SK-N-SH (cell line): ENCODE measurements around the gene NOTCH4. TPM values are rescaled to one million over a fixed set of nuclear protein-coding genes. Genes with fewer than 3 reads are reported as not detected.
A peak's percentile ranks its signal among the peaks of the same experiment; 100 is the strongest.

Experiments
- CTCF ChIA-PET: fragments of 300-600, 350-600 bp; formaldehyde crosslinking; extraction: SDS; loops from one replicate; lab custom pipeline; 2021; lab: Yijun Ruan, JAX
- POLR2A ChIA-PET: fragments of 350-600 bp; sonication (Branson Sonifier 250); formaldehyde crosslinking; extraction: SDS; loops from one replicate; lab custom pipeline; 2020; ENCODE audit warnings: antibody characterized with exemption, inconsistent platforms; lab: Yijun Ruan, JAX
- DNase-seq: peaks from one replicate; pipeline ENCODE4 v3.0.0; 2012
- H2AFZ ChIP-seq: fragments of 200-600 bp; sonication (generic); 2 replicates; pipeline ENCODE4 v1.8.1; 2016; ENCODE audit warnings: antibody characterized with exemption, mild to moderate bottlenecking, low read depth
- H3F3A ChIP-seq: fragments of 200-600 bp; sonication (generic); replicated peaks from 2 replicates; pipeline ENCODE3; 2016; ENCODE audit warnings: antibody characterized with exemption, mild to moderate bottlenecking; ENCODE audit not compliant: insufficient read depth
- H3K27ac ChIP-seq, 2 experiments: fragments of 200-500 bp in 1 of 2; fragments of 200-600 bp in 1 of 2; sonication (Bioruptor generic) in 1 of 2; sonication (generic), shearing (Covaris generic) in 1 of 2; 2 replicates each; pipeline versions ENCODE4 v1.5.1 to v1.6.1; 2014 to 2016; ENCODE audit warnings: low read depth in 2 of 2, inconsistent platforms in 1 of 2, low read length in 1 of 2, mild to moderate bottlenecking in 1 of 2, mixed read lengths in 1 of 2
- H3K27me3 ChIP-seq: fragments of 200-600 bp; sonication (generic), shearing (Covaris generic); 2 replicates; pipeline ENCODE4 v1.6.1; 2016; ENCODE audit warnings: mixed run types; ENCODE audit not compliant: insufficient read depth
- H3K36me3 ChIP-seq, 2 experiments: fragments of 200-500 bp in 1 of 2; fragments of 200-600 bp in 1 of 2; sonication (Bioruptor generic) in 1 of 2; sonication (generic) in 1 of 2; replicated peaks in 1 of 2; 2 replicates each; pipeline versions ENCODE3 to v1.5.1; 2014 to 2016; ENCODE audit warnings: low read length in 1 of 2, mild to moderate bottlenecking in 1 of 2; ENCODE audit not compliant: insufficient read depth in 2 of 2, control insufficient read depth in 1 of 2
- H3K4me1 ChIP-seq, 2 experiments: fragments of 200-500 bp in 1 of 2; fragments of 200-600 bp in 1 of 2; sonication (Bioruptor generic) in 1 of 2; sonication (generic), shearing (Covaris generic) in 1 of 2; 2 replicates each; pipeline versions ENCODE4 v1.5.1 to v1.6.1; 2014 to 2016; ENCODE audit warnings: low read depth in 1 of 2, low read length in 1 of 2, mixed run types in 1 of 2; ENCODE audit not compliant: insufficient read depth in 2 of 2, control insufficient read depth in 1 of 2
- H3K4me2 ChIP-seq: fragments of 200-600 bp; sonication (generic), shearing (Covaris generic); 2 replicates; pipeline ENCODE4 v1.6.1; 2017; ENCODE audit warnings: mixed run types
- H3K4me3 ChIP-seq, 2 experiments: fragments of 200-500 bp in 1 of 2; fragments of 200-600 bp in 1 of 2; sonication (Bioruptor generic) in 1 of 2; sonication (generic), shearing (Covaris generic) in 1 of 2; 2 replicates each; pipeline versions ENCODE4 v1.5.1 to v1.8.1; 2014 to 2016; ENCODE audit warnings: low read depth in 2 of 2, inconsistent platforms in 1 of 2, low read length in 1 of 2, mild to moderate bottlenecking in 1 of 2, mixed read lengths in 1 of 2, moderate library complexity in 1 of 2
- H3K79me2 ChIP-seq: fragments of 200-600 bp; sonication (generic); 2 replicates; pipeline ENCODE4 v1.8.1; 2017; ENCODE audit warnings: mild to moderate bottlenecking; ENCODE audit not compliant: insufficient read depth
- H3K9ac ChIP-seq: fragments of 200-600 bp; sonication (generic); 2 replicates; pipeline ENCODE4 v1.6.1; 2017; ENCODE audit warnings: mixed run types
- H3K9me2 ChIP-seq: fragments of 200-600 bp; sonication (generic); 2 replicates; pipeline ENCODE4 v1.6.1; 2017; ENCODE audit warnings: mixed run types
- H3K9me3 ChIP-seq: fragments of 200-600 bp; sonication (generic); 2 replicates; pipeline ENCODE4 v1.6.1; 2017; ENCODE audit warnings: mixed run types, mild to moderate bottlenecking, moderate library complexity
- H4K20me1 ChIP-seq: fragments of 200-600 bp; sonication (generic); 2 replicates; pipeline ENCODE4 v1.6.1; 2017; ENCODE audit warnings: mild to moderate bottlenecking, mixed run types; ENCODE audit not compliant: insufficient read depth
- ELF1 ChIP-seq: IDR thresholded peaks from 2 replicates; pipeline ENCODE4 v1.4.0; 2012
- EZH2phosphoT487 ChIP-seq: fragments of 200-600 bp; sonication (generic); IDR thresholded peaks from 2 replicates; pipeline ENCODE4 v1.6.1; 2017; ENCODE audit warnings: low read depth, mixed run types, mild to moderate bottlenecking, antibody characterized with exemption, moderate library complexity, borderline replicate concordance
- FOXJ3 ChIP-seq: sonication (generic); formaldehyde crosslinking; IDR thresholded peaks from 2 replicates; pipeline ENCODE4 v1.5.1; 2020; ENCODE audit warnings: mild to moderate bottlenecking, missing genetic modification reagents
- FOXM1 ChIP-seq: IDR thresholded peaks from 2 replicates; pipeline ENCODE4 v1.4.0; 2012; ENCODE audit warnings: low read depth, mild to moderate bottlenecking
- GABPA ChIP-seq: IDR thresholded peaks from 2 replicates; pipeline ENCODE4 v1.4.0; 2012; ENCODE audit warnings: low read depth, mild to moderate bottlenecking
- MAX ChIP-seq: IDR thresholded peaks from 2 replicates; pipeline ENCODE4 v1.4.0; 2012; ENCODE audit warnings: low read depth
- NFIC ChIP-seq: IDR thresholded peaks from 2 replicates; pipeline ENCODE4 v1.4.0; 2012; ENCODE audit warnings: borderline replicate concordance
- REST ChIP-seq: IDR thresholded peaks from 2 replicates; pipeline ENCODE4 v1.6.1; 2012; ENCODE audit warnings: mild to moderate bottlenecking, low read depth, low read length, moderate library complexity
- RFX5 ChIP-seq: IDR thresholded peaks from 2 replicates; pipeline ENCODE4 v1.6.1; 2012; ENCODE audit warnings: mild to moderate bottlenecking, improper control_type of control experiment, low read length
- SMC3 ChIP-seq: IDR thresholded peaks from 2 replicates; pipeline ENCODE4 v1.6.1; 2012; ENCODE audit warnings: low read depth, low read length, improper control_type of control experiment
- TAF1 ChIP-seq: IDR thresholded peaks from 2 replicates; pipeline ENCODE4 v1.6.1; 2012; ENCODE audit warnings: low read depth, mild to moderate bottlenecking, low read length, moderate library complexity, borderline replicate concordance
- TCF12 ChIP-seq: IDR thresholded peaks from 2 replicates; pipeline ENCODE4 v1.4.0; 2012
- USF1 ChIP-seq: IDR thresholded peaks from 2 replicates; pipeline ENCODE4 v1.4.0; 2012; ENCODE audit warnings: low read depth, borderline replicate concordance
- WGBS: methylation state at CpG from one replicate; pipeline ENCODE4 v1.1.6; 2017; ENCODE audit warnings: low lambda C conversion rate; 5-methylcytosine and 5-hydroxymethylcytosine counted together
- polyA plus RNA-seq, 3 experiments: library from polyadenylated mRNA; depleted of rRNA; stranded (reverse); fragments of >200 nt; gene quantifications; 2 replicates each; pipeline ENCODE4 v1.2.3, GENCODE V29; 2012
- TF ChIP-seq, protein P1 (sequence below): IDR thresholded peaks from 2 replicates; pipeline ENCODE4 v1.4.0; 2012; ENCODE audit warnings: low read depth, borderline replicate concordance
- TF ChIP-seq, protein P2 (sequence below): fragments of 150-350 bp; IDR thresholded peaks from 2 replicates; pipeline ENCODE4 v1.6.1; 2017; ENCODE audit warnings: antibody characterized with exemption, low read length, low read depth, borderline replicate concordance
- TF ChIP-seq, protein P3 (sequence below): IDR thresholded peaks from 2 replicates; pipeline ENCODE4; 2012

The NOTCH4 gene
- polyA plus RNA-seq, 1 of the 3 experiments (the other 2 are of a cell fraction) = 2.5 TPM

DNA sequence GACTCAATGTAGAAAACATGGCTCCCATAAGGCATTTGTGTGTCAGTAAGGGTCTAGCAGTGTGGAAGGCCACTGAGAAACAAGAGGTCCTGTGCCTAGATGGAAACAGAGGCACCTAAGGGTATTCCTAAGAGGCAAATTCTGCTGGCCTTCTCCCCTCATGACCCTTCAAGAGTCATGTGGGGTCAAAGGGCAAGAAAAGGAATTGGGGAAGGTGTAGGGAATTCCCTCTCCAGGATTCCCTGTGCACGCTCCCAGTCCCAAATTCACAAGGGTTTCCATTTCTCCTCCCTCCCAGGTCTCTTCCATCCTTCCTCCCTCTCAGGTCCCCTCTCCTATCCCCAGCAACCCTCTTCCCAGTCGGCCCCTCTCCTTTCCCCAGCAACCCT is 48.6 kb downstream of the NOTCH4 start:
- Histone ChIP-seq H3K27me3 (no peaks in the 10 kb centered on the region), H3K4me3 (peak overlapping the region; percentile 84 to 99), H2AFZ (peak overlapping the region; percentile 73), H4K20me1 (no peaks in the 10 kb centered on the region), H3F3A (peaks cover 13% of the 10 kb centered on the region), H3K4me2 (peak overlapping the region; percentile 81), H3K36me3 (peaks cover 0 to 13% of the 10 kb centered on the region in 2 experiments), H3K79me2 (peaks cover 55% of the 10 kb centered on the region), H3K9me3 (no peaks in the 10 kb centered on the region), H3K4me1 (peaks cover 12 to 40% of the 10 kb centered on the region in 2 experiments; a peak in 3 of 4 replicates), H3K9me2 (no peaks in the 10 kb centered on the region), H3K9ac (peak overlapping the region; percentile 84), H3K27ac (peak overlapping the region in 1 of 2 experiments; percentile 87; a peak in 3 of 4 replicates)
- no peak for DNase-seq
- TF ChIP-seq USF1 (no peak), NFIC (no peak), EZH2phosphoT487 (no peak), FOXM1 (no peak), GABPA (no peak), SMC3 (no peak), TAF1 (no peak), REST (no peak), RFX5 (no peak), MAX (no peak), ELF1 (no peak), TCF12 (no peak), FOXJ3 (CRISPR knock-in tag) (no peak)
- TF ChIP-seq, protein P1, sequence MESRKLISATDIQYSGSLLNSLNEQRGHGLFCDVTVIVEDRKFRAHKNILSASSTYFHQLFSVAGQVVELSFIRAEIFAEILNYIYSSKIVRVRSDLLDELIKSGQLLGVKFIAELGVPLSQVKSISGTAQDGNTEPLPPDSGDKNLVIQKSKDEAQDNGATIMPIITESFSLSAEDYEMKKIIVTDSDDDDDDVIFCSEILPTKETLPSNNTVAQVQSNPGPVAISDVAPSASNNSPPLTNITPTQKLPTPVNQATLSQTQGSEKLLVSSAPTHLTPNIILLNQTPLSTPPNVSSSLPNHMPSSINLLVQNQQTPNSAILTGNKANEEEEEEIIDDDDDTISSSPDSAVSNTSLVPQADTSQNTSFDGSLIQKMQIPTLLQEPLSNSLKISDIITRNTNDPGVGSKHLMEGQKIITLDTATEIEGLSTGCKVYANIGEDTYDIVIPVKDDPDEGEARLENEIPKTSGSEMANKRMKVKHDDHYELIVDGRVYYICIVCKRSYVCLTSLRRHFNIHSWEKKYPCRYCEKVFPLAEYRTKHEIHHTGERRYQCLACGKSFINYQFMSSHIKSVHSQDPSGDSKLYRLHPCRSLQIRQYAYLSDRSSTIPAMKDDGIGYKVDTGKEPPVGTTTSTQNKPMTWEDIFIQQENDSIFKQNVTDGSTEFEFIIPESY = no peak
- TF ChIP-seq, protein P2, sequence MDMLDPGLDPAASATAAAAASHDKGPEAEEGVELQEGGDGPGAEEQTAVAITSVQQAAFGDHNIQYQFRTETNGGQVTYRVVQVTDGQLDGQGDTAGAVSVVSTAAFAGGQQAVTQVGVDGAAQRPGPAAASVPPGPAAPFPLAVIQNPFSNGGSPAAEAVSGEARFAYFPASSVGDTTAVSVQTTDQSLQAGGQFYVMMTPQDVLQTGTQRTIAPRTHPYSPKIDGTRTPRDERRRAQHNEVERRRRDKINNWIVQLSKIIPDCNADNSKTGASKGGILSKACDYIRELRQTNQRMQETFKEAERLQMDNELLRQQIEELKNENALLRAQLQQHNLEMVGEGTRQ = no peak
- TF ChIP-seq, protein P3, sequence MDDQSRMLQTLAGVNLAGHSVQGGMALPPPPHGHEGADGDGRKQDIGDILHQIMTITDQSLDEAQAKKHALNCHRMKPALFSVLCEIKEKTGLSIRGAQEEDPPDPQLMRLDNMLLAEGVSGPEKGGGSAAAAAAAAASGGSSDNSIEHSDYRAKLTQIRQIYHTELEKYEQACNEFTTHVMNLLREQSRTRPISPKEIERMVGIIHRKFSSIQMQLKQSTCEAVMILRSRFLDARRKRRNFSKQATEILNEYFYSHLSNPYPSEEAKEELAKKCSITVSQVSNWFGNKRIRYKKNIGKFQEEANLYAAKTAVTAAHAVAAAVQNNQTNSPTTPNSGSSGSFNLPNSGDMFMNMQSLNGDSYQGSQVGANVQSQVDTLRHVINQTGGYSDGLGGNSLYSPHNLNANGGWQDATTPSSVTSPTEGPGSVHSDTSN = no peak
- ChIA-PET POLR2A (no interaction called here), CTCF (no interaction called here)
- 7% methylated on average over 2 of the region's 2 CpGs for WGBS
